ENCODE measurements around the gene ADAM12. TPM values are rescaled to one million over a fixed set of nuclear protein-coding genes. Genes with fewer than 3 reads are reported as not detected.

ADAM12 gene
- total RNA-seq, 1 experiment from 2014 or later: not detected

DNA sequence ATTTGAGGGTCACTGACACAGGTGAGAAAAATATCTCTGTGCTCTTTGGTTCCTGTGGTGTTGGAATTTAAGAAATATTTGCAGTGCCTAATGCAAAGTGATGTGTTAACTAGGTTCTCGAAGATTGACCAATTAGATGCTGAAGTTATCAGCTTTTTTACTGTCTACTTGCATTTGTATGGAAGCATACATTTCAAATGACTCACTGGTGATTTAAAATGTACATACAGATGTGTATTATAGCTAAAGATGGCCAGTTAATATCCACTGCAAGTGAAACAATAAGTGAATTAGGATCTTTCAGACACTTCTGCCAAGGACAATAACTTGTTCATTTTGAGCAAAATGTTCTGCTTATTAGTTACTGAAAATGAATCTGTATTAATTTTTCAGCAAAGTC, 287.0 kb downstream of the ADAM12 start (continued):
- TF ChIP-seq, protein P1, sequence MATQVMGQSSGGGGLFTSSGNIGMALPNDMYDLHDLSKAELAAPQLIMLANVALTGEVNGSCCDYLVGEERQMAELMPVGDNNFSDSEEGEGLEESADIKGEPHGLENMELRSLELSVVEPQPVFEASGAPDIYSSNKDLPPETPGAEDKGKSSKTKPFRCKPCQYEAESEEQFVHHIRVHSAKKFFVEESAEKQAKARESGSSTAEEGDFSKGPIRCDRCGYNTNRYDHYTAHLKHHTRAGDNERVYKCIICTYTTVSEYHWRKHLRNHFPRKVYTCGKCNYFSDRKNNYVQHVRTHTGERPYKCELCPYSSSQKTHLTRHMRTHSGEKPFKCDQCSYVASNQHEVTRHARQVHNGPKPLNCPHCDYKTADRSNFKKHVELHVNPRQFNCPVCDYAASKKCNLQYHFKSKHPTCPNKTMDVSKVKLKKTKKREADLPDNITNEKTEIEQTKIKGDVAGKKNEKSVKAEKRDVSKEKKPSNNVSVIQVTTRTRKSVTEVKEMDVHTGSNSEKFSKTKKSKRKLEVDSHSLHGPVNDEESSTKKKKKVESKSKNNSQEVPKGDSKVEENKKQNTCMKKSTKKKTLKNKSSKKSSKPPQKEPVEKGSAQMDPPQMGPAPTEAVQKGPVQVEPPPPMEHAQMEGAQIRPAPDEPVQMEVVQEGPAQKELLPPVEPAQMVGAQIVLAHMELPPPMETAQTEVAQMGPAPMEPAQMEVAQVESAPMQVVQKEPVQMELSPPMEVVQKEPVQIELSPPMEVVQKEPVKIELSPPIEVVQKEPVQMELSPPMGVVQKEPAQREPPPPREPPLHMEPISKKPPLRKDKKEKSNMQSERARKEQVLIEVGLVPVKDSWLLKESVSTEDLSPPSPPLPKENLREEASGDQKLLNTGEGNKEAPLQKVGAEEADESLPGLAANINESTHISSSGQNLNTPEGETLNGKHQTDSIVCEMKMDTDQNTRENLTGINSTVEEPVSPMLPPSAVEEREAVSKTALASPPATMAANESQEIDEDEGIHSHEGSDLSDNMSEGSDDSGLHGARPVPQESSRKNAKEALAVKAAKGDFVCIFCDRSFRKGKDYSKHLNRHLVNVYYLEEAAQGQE (IDR thresholded peaks at IDR 0.05; ENCODE audit: low read depth): no peak
- no peak for TF ChIP-seq TCF7L2 (IDR thresholded peaks at IDR 0.05; ENCODE audit: borderline replicate concordance, extremely low read depth, insufficient read depth, insufficient read length)
- no peak for TF ChIP-seq YY1 (IDR thresholded peaks at IDR 0.05; ENCODE audit: extremely low read depth, insufficient replicate concordance, low read depth, low read length)

DNA sequence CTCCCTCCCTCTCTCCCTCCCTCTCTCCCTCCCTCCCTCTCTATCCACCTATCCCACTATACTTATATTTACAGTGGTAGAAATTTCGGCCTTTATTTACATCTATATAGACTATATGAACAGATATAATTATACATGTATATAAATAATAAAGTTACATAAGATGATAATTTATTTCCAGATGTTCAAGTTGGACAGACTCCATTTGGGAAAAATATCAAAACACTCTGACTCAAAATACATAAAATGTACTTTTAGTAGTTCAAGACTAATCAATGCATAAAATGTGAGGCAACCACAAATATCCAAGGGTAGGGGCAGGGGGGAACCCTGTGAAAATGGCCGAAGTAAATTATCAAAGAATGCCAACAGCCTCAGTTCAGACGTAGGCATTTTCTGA, 288.9 kb downstream of the ADAM12 start:
- Histone ChIP-seq H3K9me2 (ENCODE audit: insufficient read depth) (no peaks in the 10 kb centered on the region), H3K4me3 (replicated peaks in 1 of 2; ENCODE audit: low read depth in 1 of 2, low read length in 2 of 2) (no peak overlapping the region), H4K20me1 (ENCODE audit: insufficient read depth) (no peaks in the 10 kb centered on the region), H3K4me1 (ENCODE audit: control insufficient read depth in 1 of 2, insufficient read depth in 2 of 2, low read length in 2 of 2) (no peaks in the 10 kb centered on the region), H3K9ac (ENCODE audit: low read length) (no peak overlapping the region), H3K36me3 (ENCODE audit: control insufficient read depth in 1 of 2, insufficient read depth in 2 of 2, low read length in 2 of 2) (no peaks in the 10 kb centered on the region), H3K27ac (ENCODE audit: low read depth, low read length) (no peak overlapping the region), H3K79me2 (ENCODE audit: insufficient read depth, low read length) (no peaks in the 10 kb centered on the region), H3K4me2 (ENCODE audit: low read length) (no peak overlapping the region), H3K9me3 (ENCODE audit: control insufficient read depth in 1 of 2, insufficient read depth in 1 of 2, low read depth in 1 of 2, low read length in 2 of 2) (no peaks in the 10 kb centered on the region), H3K27me3 (ENCODE audit: insufficient read depth, low read length) (peaks cover 52% of the 10 kb centered on the region), H2AFZ (ENCODE audit: low read depth, low read length, poor library complexity, severe bottlenecking) (no peak overlapping the region)
- no peak for ATAC-seq
- DNase-seq (ENCODE audit: low read depth, low spot score): no peak
- intact Hi-C loops (cut with micrococcal nuclease): loop anchor here (5.0 kb wide), 2 partner anchors 117 to 232 kb away; no protein-coding TSS in a partner anchor
- RAD21 ChIA-PET (ENCODE audit: low non-redundant PET in 1 of 2, low total read pairs in 2 of 2, uncharacterized antibody in 2 of 2, unreplicated experiment in 2 of 2): no interaction called here
- TF ChIP-seq FOSL1 (IDR thresholded peaks at IDR 0.05; ENCODE audit: low read depth) (no peak), ZFX (IDR thresholded peaks at IDR 0.05) (no peak), CEBPB (IDR thresholded peaks at IDR 0.05; ENCODE audit: low read depth) (no peak), ZNF274 (IDR thresholded peaks at IDR 0.05; ENCODE audit: low read depth, low read length) (no peak), EZH2phosphoT487 (IDR thresholded peaks at IDR 0.05; ENCODE audit: borderline replicate concordance) (no peak)
- TF ChIP-seq, protein P2, sequence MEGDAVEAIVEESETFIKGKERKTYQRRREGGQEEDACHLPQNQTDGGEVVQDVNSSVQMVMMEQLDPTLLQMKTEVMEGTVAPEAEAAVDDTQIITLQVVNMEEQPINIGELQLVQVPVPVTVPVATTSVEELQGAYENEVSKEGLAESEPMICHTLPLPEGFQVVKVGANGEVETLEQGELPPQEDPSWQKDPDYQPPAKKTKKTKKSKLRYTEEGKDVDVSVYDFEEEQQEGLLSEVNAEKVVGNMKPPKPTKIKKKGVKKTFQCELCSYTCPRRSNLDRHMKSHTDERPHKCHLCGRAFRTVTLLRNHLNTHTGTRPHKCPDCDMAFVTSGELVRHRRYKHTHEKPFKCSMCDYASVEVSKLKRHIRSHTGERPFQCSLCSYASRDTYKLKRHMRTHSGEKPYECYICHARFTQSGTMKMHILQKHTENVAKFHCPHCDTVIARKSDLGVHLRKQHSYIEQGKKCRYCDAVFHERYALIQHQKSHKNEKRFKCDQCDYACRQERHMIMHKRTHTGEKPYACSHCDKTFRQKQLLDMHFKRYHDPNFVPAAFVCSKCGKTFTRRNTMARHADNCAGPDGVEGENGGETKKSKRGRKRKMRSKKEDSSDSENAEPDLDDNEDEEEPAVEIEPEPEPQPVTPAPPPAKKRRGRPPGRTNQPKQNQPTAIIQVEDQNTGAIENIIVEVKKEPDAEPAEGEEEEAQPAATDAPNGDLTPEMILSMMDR (IDR thresholded peaks at IDR 0.05 in 2 of 3, conservative IDR thresholded peaks at IDR 0.05 in 1 of 3; ENCODE audit: borderline replicate concordance in 1 of 3, insufficient read depth in 1 of 3, low read depth in 2 of 3, low read length in 2 of 3): no peak
- TF ChIP-seq, protein P3, sequence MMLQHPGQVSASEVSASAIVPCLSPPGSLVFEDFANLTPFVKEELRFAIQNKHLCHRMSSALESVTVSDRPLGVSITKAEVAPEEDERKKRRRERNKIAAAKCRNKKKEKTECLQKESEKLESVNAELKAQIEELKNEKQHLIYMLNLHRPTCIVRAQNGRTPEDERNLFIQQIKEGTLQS (IDR thresholded peaks at IDR 0.05): no peak
- CTCF ChIA-PET: interaction anchor here (1.4 kb wide), 1 partner anchor 117 kb away, joined by 3 read pairs; no protein-coding TSS in a partner anchor
- POLR2A ChIA-PET: no interaction called here
- BruUV-seq (replicated peaks): no TSS peak
